GM18498 (cell line): Measurements from ENCODE around the gene MKLN1.
"Not testable (repeated sequence)": the region's sequence is repeated elsewhere in the genome, so short reads cannot be mapped to it uniquely, and the experiment has no call there.

Experiments
- ATAC-seq: cut with Tn5 transposase; IDR thresholded peaks from one replicate; pipeline ENCODE4 v1.9.1; 2021; ENCODE audit warnings: mild to moderate bottlenecking, moderate library complexity; ENCODE audit not compliant: unreplicated experiment

Gene MKLN1

GRCh38 chr7:131455546-131455945 is 127.9 kb downstream of the MKLN1 start:
- no peak for ATAC-seq

DNA sequence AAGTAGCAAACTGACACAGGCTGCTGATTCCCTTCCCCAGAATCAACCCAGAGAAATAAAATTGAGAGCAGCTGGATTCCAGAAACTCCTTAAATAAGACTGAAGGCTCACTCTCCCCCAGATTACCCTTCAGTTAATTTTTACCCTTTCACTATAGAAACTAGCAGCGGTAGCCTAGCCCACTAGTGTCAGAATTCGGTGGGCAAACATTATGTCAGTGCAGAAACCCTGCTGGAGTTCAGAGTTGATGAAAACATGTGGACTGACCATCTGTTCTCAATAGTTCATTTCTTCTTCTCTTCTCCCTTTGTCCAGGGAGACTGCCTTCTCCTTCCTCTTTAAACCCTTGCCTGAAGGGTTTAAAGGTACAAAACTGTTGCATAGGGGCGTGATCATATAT is 128.7 kb downstream of the MKLN1 start:
- ATAC-seq = no peak

- ATAC-seq = no peak
Measured at GRCh38 chr7:131459256-131459655, 131.6 kb downstream of the MKLN1 start.

GRCh38 chr7:131462059-131462458 is 134.4 kb downstream of the MKLN1 start:
- ATAC-seq = no peak

GRCh38 chr7:131462715-131463114 is 135.0 kb downstream of the MKLN1 start:
- not testable (repeated sequence) for ATAC-seq

DNA sequence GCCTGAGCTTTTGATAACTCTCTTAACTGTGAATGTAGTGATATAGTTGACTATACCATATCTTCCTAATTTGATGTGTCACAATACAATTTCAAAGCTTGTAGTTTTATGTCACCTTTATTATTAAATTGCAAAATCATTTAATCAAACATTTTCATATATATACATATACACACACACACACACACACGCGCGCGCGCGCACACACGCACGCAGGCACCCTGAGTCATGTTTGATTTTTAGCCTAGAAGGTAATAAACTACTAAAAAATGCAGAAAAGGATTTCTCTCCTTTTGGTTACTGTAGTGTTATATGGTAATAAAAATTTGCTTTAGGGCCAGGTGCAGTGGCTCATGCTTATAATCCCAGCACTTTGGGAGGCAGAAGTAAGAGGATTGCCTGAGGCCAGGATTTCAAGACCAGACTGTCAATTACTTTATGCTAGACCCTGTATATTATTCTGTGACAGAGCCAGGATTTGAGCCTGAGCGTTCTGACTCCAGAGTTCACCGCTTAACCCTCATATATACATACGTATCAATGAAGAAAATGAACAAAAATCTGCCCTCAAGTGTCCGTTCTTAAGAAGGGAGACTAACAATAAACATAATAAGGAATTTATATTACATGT is 139.2 kb downstream of the MKLN1 start:
- ATAC-seq = no peak

GRCh38 chr7:131467788-131468187 is 140.1 kb downstream of the MKLN1 start:
- no peak for ATAC-seq

- no peak for ATAC-seq
Measured at GRCh38 chr7:131471250-131472004, 143.8 kb downstream of the MKLN1 start.

DNA sequence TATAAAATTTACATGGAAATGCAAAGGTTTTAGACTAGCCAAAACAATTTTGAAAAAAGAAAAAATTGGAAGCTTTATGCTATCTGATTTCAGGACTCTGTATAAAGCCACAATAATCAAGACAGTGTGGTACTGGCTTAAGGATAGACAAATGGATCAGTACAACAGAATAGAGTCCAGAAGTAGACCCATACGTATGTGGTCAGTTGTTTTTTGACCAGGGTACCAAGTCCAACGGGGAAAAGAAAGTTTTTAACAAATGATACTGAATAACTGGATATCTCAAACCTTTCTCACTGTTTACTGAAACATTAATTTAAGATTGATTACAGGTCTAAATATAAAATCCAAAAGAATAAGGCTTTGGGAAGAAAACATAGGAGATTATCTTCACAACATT is 149.1 kb downstream of the MKLN1 start:
- no peak for ATAC-seq

DNA sequence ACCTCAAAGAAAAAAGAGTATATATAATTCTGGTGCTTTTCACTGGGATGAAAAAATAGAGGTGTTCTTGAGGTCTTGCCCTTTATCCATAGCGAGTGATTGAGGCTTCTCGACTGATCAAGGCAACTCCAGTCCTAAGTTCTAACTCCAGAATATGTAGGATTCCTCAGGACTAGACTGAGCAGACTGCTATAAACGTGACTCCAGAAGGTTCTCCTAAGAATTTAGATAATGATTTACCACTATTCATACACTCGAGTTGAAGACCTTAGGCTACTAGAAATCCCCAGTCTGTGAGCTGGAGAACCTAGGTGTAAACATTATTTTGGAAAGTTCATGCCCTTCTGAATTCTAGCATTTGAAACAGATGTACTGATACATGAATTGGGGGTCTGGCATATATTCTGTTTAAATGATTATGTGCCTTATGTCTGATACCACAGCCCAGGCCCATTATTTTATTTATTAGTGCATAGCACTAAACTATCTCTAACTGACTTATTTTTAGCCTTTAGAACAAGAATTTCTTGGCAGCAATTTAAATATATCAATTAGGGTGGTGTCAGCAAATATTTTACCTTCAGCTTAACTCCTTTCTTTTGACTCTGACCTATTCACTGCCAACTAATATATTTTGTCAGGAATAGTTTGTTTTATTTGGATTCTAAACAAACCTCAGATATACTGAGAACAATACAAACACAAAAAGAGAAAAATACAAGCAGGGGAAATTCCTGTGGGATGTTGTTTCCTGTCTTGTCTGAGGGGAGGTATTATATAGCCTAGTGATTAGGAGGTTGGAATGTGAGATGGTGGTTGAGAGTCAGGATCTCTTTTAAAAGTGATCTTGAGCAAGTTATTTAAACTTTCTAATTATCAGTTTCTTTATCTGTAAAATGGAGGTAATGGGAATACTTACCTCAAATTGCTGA is 153.0 kb downstream of the MKLN1 start:
- ATAC-seq = no peak

DNA sequence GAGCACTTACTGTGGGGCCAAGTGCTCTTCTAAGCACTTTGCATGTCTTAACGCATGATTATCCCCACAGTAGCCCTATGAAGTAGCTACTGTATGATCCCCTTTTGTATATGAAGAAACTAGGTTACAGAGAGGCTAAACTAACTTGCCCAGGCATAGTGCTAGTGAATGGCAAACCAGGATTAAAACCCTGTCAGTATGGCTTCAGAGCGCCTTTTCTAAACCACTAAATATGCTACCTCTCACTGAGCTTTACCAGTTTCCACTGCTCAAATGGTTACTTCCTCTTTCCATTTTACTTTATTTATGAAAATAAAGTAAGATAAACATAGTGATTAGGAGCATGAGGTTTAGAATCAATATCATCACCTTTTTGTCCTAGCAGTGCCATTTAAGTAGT is 155.1 kb downstream of the MKLN1 start:
- peak; percentile 47 for ATAC-seq

DNA sequence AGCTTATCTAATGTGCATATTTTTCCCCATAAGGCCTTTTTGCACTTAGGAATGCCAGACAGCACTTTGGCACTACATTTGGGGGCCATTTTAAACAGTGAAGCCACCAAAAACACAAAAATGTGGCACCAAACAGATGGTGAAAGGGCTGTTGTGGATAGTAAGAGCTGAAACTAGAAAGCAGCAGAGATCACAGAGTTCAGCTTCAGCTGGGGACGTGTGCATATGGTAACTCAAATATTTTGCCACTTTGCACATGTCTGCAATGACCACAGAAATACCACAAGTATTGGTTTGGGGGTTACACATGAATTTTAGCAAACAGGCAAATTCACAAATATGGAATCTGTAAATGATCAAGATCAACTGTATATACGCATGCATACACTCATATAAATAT is 155.9 kb downstream of the MKLN1 start:
- ATAC-seq = peak; percentile 60

GRCh38 chr7:131486346-131486745 is 158.7 kb downstream of the MKLN1 start:
- ATAC-seq = no peak

DNA sequence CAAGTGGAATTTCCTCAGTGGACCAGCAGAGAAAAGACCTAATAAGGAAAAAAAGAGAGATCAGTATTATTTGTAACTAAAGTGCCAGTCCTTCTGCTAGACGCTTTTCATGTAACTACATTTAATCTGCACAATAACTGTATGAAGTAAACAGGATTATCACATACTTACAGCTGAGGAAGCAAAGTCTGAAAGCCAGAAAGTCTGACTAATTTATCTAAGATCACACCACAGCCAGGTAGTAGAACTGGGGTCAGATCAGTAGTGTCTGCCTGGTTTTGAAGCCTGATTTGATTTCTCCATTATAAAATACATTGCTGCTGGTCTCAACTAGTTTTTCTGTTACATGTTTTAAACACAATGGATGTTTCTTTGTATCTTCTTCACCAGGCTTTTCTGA is 159.5 kb downstream of the MKLN1 start:
- no peak for ATAC-seq

DNA sequence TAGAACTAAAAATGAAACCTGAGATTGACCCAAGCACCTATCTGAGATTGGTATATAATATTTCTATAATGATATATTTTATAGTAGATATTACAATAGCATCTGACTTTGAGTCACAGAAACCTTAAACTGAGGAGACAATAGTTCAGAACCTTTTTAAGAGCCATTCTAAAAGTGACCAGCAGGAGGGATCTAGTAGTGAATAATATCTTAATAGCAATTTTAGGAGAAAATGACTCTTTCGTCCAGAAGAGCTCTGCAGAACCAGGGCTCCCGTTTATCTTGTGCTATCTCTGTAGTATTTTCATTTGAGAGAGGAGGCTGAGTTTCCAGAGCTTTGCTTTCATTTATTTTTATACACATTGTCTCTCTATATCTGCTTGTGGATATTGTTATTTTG is 160.7 kb downstream of the MKLN1 start:
- ATAC-seq = no peak

- ATAC-seq = no peak
Measured at GRCh38 chr7:131489196-131489595, 161.5 kb downstream of the MKLN1 start.

GRCh38 chr7:131489881-131490280 is 162.2 kb downstream of the MKLN1 start:
- no peak for ATAC-seq

GRCh38 chr7:131493081-131493480 is 165.4 kb downstream of the MKLN1 start:
- ATAC-seq = no peak

GRCh38 chr7:131493581-131493980 is 165.9 kb downstream of the MKLN1 start:
- no peak for ATAC-seq

- no peak for ATAC-seq
Measured at GRCh38 chr7:131494182-131494581, 166.5 kb downstream of the MKLN1 start.

DNA sequence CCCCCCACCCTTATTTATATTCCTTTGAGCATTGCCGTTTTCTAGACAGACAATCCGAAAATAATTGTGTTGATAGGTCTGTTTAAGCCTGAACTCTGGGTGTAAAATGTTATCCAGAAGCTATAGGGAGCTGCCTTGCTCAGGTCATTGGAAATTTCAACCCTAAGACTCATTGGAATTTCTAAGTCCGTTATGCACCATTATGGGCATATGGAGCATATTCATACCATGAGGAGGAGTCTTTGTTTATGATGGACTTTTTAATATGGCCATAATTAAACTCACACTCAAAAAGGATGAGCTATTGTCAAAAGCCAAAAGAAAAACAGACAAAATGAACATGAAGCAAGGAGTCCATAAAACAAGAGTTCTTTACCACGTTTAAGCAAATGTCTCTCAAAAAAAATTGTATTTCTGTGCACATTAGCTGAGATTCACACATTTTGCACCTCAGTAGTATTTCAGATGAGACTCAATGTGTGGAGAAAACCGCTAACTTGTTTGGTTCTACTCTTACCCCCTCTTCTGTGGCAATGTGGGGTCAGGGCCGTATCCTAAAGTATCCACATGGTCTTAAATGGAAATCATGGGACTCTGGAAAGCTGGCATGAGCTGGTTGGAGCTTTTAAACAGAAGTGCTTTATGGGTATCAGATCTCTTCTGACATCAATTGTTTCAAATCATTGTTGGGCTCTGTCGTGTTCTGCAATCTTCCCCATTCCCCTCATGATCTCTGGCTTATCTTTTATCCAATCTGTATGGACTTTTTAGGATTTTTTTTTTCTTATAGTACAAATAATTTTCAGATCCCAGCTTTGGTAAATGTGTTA is 168.2 kb downstream of the MKLN1 start:
- ATAC-seq = no peak
